OCI-LY3 (cell line): ENCODE data around the gene ARPIN.
"Not testable (repeated sequence)": the region's sequence is repeated elsewhere in the genome, so short reads cannot be mapped to it uniquely, and the experiment has no call there.

Experiments used
- H2AFZ ChIP-seq: fragments of 200-600, 300-600 bp; shearing (Covaris generic); 2 replicates; pipeline ENCODE4 v1.6.0; 2014; ENCODE audit warnings: antibody characterized with exemption, low read depth, low read length
- H3K27ac ChIP-seq: fragments of 200-600, 300-600 bp; sonication (generic); 2 replicates; pipeline ENCODE4 v1.5.1; 2014; ENCODE audit warnings: mild to moderate bottlenecking, low read length, moderate library complexity, mixed read lengths
- H3K27me3 ChIP-seq: fragments of 200-600, 300-600 bp; sonication (generic); 2 replicates; pipeline ENCODE4 v1.6.1; 2014; ENCODE audit warnings: low read depth, low read length, mixed read lengths
- H3K36me3 ChIP-seq: fragments of 200-600, 300-600 bp; sonication (generic); replicated peaks from 2 replicates; pipeline ENCODE3; 2014; ENCODE audit warnings: low read depth, low read length, mixed read lengths
- H3K4me1 ChIP-seq: fragments of 300-600, 200-600 bp; sonication (generic); 2 replicates; pipeline ENCODE4 v1.6.1; 2014; ENCODE audit warnings: low read length, mixed read lengths
- H3K4me2 ChIP-seq: fragments of 200-600, 300-600 bp; sonication (generic); 2 replicates; pipeline ENCODE4 v1.6.1; 2014; ENCODE audit warnings: low read length, mixed read lengths
- H3K4me3 ChIP-seq: fragments of 300-600, 200-600 bp; sonication (generic); 2 replicates; pipeline ENCODE4 v1.5.1; 2014; ENCODE audit warnings: antibody characterized with exemption, mild to moderate bottlenecking, low read length, moderate library complexity
- H3K79me2 ChIP-seq: fragments of 300-600, 200-600 bp; shearing (Covaris generic); 2 replicates; pipeline ENCODE4 v1.6.1; 2014; ENCODE audit warnings: mild to moderate bottlenecking, low read length, mixed read lengths
- H3K9ac ChIP-seq: fragments of 300-600, 200-600 bp; shearing (Covaris generic); 2 replicates; pipeline ENCODE4 v1.6.0; 2014; ENCODE audit warnings: mild to moderate bottlenecking, low read length, moderate library complexity
- H3K9me3 ChIP-seq: fragments of 200-600, 300-600 bp; shearing (Covaris generic); 2 replicates; pipeline ENCODE4 v1.6.1; 2014; ENCODE audit warnings: low read length, mixed read lengths; ENCODE audit not compliant: insufficient read depth
- H4K20me1 ChIP-seq: fragments of 200-600, 300-600 bp; sonication (generic); 2 replicates; pipeline ENCODE4 v1.6.1; 2016; ENCODE audit warnings: low read length, mixed read lengths; ENCODE audit not compliant: insufficient read depth
- EZH2phosphoT487 ChIP-seq: fragments of 200-600 bp; shearing (Covaris generic); IDR thresholded peaks from 2 replicates; pipeline ENCODE4 v1.6.1; 2018; ENCODE audit warnings: antibody characterized with exemption, mixed run types, low read depth
- TF ChIP-seq, protein P1 (sequence below): fragments of 200-600, 300-600 bp; sonication (generic); IDR thresholded peaks from 2 replicates; pipeline ENCODE4 v1.5.1; 2014; ENCODE audit warnings: antibody characterized with exemption, low read length, low read depth

Gene ARPIN

DNA sequence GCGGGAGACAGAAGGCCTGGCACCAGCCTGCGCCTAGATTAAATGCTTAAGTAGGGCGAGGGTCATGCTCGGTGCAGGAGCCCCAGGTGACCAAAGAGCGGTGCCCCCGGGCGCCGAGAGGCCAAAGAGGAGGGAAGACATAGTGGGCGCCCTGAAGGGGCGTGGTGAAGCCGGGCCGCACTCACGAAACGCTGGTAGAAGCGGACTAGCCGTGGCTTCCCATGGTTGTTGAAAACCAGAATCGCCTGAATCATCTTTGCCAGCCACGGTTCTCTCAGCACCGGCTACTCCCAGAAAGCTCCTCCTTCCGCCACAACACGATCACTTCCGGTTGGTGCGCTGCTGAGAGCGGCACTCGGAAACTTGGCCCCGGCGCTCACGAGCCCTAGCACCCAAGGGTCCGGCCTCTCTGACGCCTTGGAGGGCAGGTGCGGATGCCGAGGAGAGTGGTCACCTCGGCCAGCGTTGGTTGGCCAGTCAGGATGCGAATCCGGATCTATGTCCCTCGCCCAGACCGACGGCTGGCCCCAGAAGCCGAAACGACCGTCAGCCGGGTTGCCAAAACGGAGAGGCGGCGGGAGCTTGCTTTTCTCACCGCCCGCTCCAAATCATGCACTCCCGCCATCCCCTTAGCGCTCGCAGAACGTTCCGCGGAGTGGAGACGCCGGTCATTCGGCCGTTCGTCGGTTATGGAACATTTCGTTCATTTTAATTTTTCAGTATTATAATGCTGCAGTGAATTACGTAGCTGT lies 18.9 kb downstream of the ARPIN start, which contains the start of gene AP3S2:
AP3S2 (minus strand) TSS at position 299 of the 752 bp plus-strand sequence; CDS start at position 254, 45 bp downstream.
- H3K27ac ChIP-seq, result peak within 1 kb of the TSS; percentile 59

DNA sequence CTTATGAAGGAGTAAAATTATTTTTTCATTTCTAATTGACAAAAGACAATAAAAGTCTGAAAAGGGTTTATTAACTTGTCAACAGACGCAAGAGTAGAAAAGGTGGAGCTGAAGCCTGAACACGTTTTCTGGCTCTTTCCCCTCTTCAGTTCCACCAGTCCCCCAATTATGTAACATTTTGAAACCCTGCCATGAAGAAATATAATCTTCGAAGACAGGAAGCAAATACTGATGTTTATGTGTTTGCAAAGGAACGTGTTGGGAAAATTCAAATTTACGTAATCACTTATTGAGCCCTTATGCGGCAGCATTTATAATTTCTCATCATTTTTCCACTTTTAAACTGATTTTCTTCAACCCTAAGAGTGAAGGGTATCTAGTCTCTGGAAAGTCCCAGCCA lies 19.7 kb downstream of the ARPIN start:
- peaks cover 38% of the 10 kb centered on the region for H3K79me2 ChIP-seq
- H3K4me1 ChIP-seq, result peaks cover 26% of the 10 kb centered on the region
- no peaks in the 10 kb centered on the region for H3K27me3 ChIP-seq
- TF ChIP-seq, protein P1, sequence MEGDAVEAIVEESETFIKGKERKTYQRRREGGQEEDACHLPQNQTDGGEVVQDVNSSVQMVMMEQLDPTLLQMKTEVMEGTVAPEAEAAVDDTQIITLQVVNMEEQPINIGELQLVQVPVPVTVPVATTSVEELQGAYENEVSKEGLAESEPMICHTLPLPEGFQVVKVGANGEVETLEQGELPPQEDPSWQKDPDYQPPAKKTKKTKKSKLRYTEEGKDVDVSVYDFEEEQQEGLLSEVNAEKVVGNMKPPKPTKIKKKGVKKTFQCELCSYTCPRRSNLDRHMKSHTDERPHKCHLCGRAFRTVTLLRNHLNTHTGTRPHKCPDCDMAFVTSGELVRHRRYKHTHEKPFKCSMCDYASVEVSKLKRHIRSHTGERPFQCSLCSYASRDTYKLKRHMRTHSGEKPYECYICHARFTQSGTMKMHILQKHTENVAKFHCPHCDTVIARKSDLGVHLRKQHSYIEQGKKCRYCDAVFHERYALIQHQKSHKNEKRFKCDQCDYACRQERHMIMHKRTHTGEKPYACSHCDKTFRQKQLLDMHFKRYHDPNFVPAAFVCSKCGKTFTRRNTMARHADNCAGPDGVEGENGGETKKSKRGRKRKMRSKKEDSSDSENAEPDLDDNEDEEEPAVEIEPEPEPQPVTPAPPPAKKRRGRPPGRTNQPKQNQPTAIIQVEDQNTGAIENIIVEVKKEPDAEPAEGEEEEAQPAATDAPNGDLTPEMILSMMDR, result no peak
- TF ChIP-seq EZH2phosphoT487, result no peak
- H3K9me3 ChIP-seq, result no peaks in the 10 kb centered on the region
- H3K36me3 ChIP-seq, result peaks cover 14% of the 10 kb centered on the region
- peak overlapping the region; percentile 89 for H3K9ac ChIP-seq
- no peak overlapping the region for H2AFZ ChIP-seq
- peak overlapping the region; percentile 59 for H3K27ac ChIP-seq
- H3K4me3 ChIP-seq, result peak overlapping the region; percentile 91
- H3K4me2 ChIP-seq, result peak overlapping the region; percentile 95
- no peaks in the 10 kb centered on the region for H4K20me1 ChIP-seq

More for the DNA sequence above, 18.9 kb downstream of the ARPIN start, which contains the start of gene AP3S2:
- no peaks in the 10 kb centered on the region for H3K27me3 ChIP-seq
- peaks cover 34% of the 10 kb centered on the region for H3K4me1 ChIP-seq
- H4K20me1 ChIP-seq, result no peaks in the 10 kb centered on the region
- peak within 1 kb of the TSS; percentile 91 for H3K4me3 ChIP-seq
- H3K9ac ChIP-seq, result peak within 1 kb of the TSS; percentile 89
- H2AFZ ChIP-seq, result peak within 1 kb of the TSS; percentile 77
- TF ChIP-seq EZH2phosphoT487, result no peak
- TF ChIP-seq, protein P1, result no peak
- H3K4me2 ChIP-seq, result peak within 1 kb of the TSS; percentile 95
- peaks cover 7% of the 10 kb centered on the region for H3K36me3 ChIP-seq
- H3K9me3 ChIP-seq, result no peaks in the 10 kb centered on the region
- peaks cover 38% of the 10 kb centered on the region for H3K79me2 ChIP-seq

DNA sequence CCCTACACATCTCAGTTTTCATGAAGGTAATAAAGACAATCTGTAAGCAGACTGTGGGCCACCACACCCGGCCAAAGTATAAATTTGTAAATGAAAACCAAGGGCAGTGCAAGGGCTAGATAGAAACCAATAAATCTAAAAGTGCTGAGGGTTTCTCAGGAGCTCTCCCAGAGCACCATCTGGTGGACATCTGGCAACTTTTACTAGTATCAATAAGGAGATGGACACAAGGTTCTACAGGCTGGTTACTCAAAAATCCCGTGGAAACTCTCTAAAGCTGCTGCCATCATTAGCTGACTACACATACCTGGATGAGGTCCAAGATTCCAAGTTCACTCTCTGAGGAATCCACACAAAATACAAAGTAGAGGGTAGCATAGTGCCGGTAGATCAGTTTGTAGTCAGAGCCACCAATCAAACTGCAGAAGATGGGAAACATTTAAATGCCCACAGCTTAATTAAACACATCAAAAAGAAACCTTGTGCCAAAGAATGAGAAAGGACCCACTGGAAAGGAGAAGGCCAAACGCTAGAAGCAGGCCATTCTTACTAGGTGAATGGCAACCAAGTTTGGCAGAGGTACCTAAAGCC lies 24.4 kb downstream of the ARPIN start:
- Histone ChIP-seq H3K36me3 (peaks cover 19% of the 10 kb centered on the region), H4K20me1 (no peaks in the 10 kb centered on the region), H3K9me3 (no peaks in the 10 kb centered on the region), H3K4me1 (peaks cover 21% of the 10 kb centered on the region), H3K79me2 (peaks cover 33% of the 10 kb centered on the region), H3K4me3 (no peak overlapping the region), H3K4me2 (no peak overlapping the region), H2AFZ (no peak overlapping the region), H3K9ac (no peak overlapping the region), H3K27me3 (no peaks in the 10 kb centered on the region), H3K27ac (no peak overlapping the region)
- TF ChIP-seq, protein P1, result peak; percentile 77
- no peak for TF ChIP-seq EZH2phosphoT487

DNA sequence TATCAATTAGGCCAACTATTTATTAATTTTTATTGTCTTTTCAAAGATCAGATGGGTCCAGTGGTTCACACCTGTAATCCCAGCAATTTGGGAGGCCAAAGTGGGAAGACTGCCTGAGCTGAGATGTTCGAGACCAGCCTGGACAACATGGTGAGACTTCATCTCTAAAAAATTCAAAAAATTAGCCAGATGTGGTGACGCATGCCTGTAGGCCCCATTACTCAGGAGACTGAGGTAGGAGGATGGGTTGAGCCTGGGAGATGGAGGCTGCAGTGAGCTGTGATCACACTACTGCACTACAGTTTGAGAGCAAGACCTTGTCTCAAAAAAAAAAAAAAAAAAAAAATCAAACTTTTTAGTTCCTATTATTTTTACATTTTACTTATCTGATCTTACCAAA lies 27.1 kb downstream of the ARPIN start:
- Histone ChIP-seq H3K4me2 (no peak overlapping the region), H3K27ac (no peak overlapping the region), H3K36me3 (peaks cover 17% of the 10 kb centered on the region), H3K4me3 (no peak overlapping the region), H3K9ac (no peak overlapping the region), H2AFZ (no peak overlapping the region), H3K9me3 (no peaks in the 10 kb centered on the region), H3K79me2 (peaks cover 6% of the 10 kb centered on the region), H4K20me1 (no peaks in the 10 kb centered on the region), H3K27me3 (no peaks in the 10 kb centered on the region), H3K4me1 (peaks cover 1% of the 10 kb centered on the region; the same call in 1 of the 2 replicates)
- TF ChIP-seq, protein P1, result no peak

DNA sequence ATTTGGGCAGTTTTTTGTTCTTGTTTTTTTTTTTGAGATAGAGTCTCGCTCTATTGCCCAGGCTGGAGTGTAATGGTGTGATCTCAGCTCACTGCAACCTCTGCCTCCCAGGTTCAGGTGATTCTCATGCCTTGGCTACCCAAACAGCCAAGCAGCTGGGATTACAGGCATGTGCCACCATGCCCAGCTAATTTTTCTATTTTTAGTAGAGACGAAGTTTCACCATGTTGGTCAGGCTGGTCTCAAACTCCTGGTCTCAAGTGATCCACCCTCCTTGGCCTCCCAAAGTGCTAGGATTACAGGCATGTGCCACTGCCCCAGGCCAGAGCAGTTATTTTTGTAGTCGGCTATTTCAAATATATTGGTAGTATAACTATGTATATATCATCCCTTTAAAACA lies 27.6 kb downstream of the ARPIN start:
- not testable (repeated sequence) for H3K4me1 ChIP-seq, H3K4me2 ChIP-seq, H3K4me3 ChIP-seq, H3K27me3 ChIP-seq, H2AFZ ChIP-seq, H3K9me3 ChIP-seq, H3K27ac ChIP-seq, H4K20me1 ChIP-seq, H3K79me2 ChIP-seq, H3K9ac ChIP-seq
- H3K36me3 ChIP-seq, result peaks cover 17% of the 10 kb centered on the region
